ENCODE measurements around the gene ARHGAP19. TPM values are rescaled to one million over a fixed set of nuclear protein-coding genes. Genes with fewer than 3 reads are reported as not detected.

Gene ARHGAP19
- polyA plus RNA-seq, 1 of the 3 experiments (the other 2 are of a cell fraction), result 3.8 TPM

- Histone ChIP-seq H3K9ac (no peak overlapping the region), H4K20me1 (ENCODE audit: insufficient read depth) (no peaks in the 10 kb centered on the region), H3F3A (replicated peaks; ENCODE audit: insufficient read depth) (no peaks in the 10 kb centered on the region), H3K4me3 (ENCODE audit: low read depth in 2 of 2, low read length in 1 of 2) (no peak overlapping the region; a peak in 1 of 4 replicates), H3K9me3 (no peaks in the 10 kb centered on the region), H3K4me2 (no peak overlapping the region), H3K9me2 (no peaks in the 10 kb centered on the region), H3K27me3 (ENCODE audit: insufficient read depth) (no peaks in the 10 kb centered on the region), H3K27ac (ENCODE audit: low read depth in 2 of 2, low read length in 1 of 2) (no peak overlapping the region), H3K4me1 (ENCODE audit: control insufficient read depth in 1 of 2, insufficient read depth in 2 of 2, low read depth in 1 of 2, low read length in 1 of 2) (no peaks in the 10 kb centered on the region), H3K36me3 (replicated peaks in 1 of 2; ENCODE audit: control insufficient read depth in 1 of 2, insufficient read depth in 2 of 2, low read length in 1 of 2) (no peaks in the 10 kb centered on the region), H2AFZ (ENCODE audit: low read depth) (no peak overlapping the region), H3K79me2 (ENCODE audit: insufficient read depth) (no peaks in the 10 kb centered on the region)
- DNase-seq, result peak; percentile 86
- POLR2A ChIA-PET, result interaction anchor here (0.8 to 1.3 kb wide), 2 partner anchors 129 to 138 kb away, joined by 3 to 5 read pairs; no protein-coding TSS in a partner anchor
- WGBS (ENCODE audit: low lambda C conversion rate), result 4% methylated on average over 8 of the region's 8 CpGs
- TF ChIP-seq EZH2phosphoT487 (IDR thresholded peaks at IDR 0.05; ENCODE audit: borderline replicate concordance, low read depth) (no peak), CTCF (IDR thresholded peaks at IDR 0.05) (peak; percentile 97), RXRA (IDR thresholded peaks at IDR 0.05; ENCODE audit: borderline replicate concordance, low read depth) (no peak), FOXM1 (IDR thresholded peaks at IDR 0.05; ENCODE audit: low read depth) (no peak), RAD21 (IDR thresholded peaks at IDR 0.05; ENCODE audit: low read length) (peak; percentile 94), RCOR1 (IDR thresholded peaks at IDR 0.05; ENCODE audit: low read length) (peak; percentile 26; the same call in 1 of the 2 replicates), NFIC (IDR thresholded peaks at IDR 0.05; ENCODE audit: borderline replicate concordance) (no peak), USF2 (IDR thresholded peaks at IDR 0.05; ENCODE audit: borderline replicate concordance, low read depth, low read length) (peak; percentile 31; the same call in 1 of the 2 replicates), USF1 (IDR thresholded peaks at IDR 0.05; ENCODE audit: borderline replicate concordance, low read depth) (peak; percentile 38; the same call in 1 of the 2 replicates), RFX5 (IDR thresholded peaks at IDR 0.05; ENCODE audit: low read length) (no peak), MEF2A (IDR thresholded peaks at IDR 0.05; ENCODE audit: borderline replicate concordance, low read depth) (no peak), GABPA (IDR thresholded peaks at IDR 0.05; ENCODE audit: low read depth) (no peak), SMC3 (IDR thresholded peaks at IDR 0.05; ENCODE audit: low read depth, low read length) (peak; percentile 95), FOSL2 (IDR thresholded peaks at IDR 0.05; ENCODE audit: borderline replicate concordance, low read depth) (no peak), JUND (IDR thresholded peaks at IDR 0.05) (no peak), YY1 (IDR thresholded peaks at IDR 0.05; ENCODE audit: low read depth) (no peak), FOXJ3 (CRISPR knock-in tag; IDR thresholded peaks at IDR 0.05) (no peak), PBX3 (IDR thresholded peaks at IDR 0.05) (no peak), NRF1 (IDR thresholded peaks at IDR 0.05; ENCODE audit: low read depth, low read length) (0 out of 2 replicates have a peak, but pooled peaks have one; percentile 18)
- CTCF ChIA-PET, result interaction anchor here (0.6 to 22.9 kb wide), 55 partner anchors 10 to 824 kb away, joined by 3 to 894 read pairs (median 6); partner anchors contain the start of gene SLIT1
These were observed 81.9 kb downstream of the ARHGAP19 start for GRCh38 chr10:97210543-97210960.
